Gastrocnemius medialis (tissue), 4 donors: Measurements from ENCODE around the gene GNB1L. TPM values are rescaled to one million over a fixed set of nuclear protein-coding genes. Genes with fewer than 3 reads are reported as not detected.
"Not testable (repeated sequence)": the region's sequence is repeated elsewhere in the genome, so short reads cannot be mapped to it uniquely, and the experiment has no call there.

Source experiments
- ATAC-seq, 2 donors: fragments of 150-250 bp; one replicate each; pipeline ENCODE4 v1.9.1; 2016
- DNase-seq, 2 donors: peaks; one replicate each; pipeline ENCODE4 v3.0.0-alpha.2; 2019
- H3K27ac ChIP-seq, 4 donors: fragments of 200-600 bp; sonication (generic); 1 replicate in 1 of 4; 2 replicates in 3 of 4; pipeline ENCODE4 v1.5.1; 2016 to 2018; ENCODE audit warnings: mild to moderate bottlenecking in 2 of 4, moderate library complexity in 1 of 4
- H3K27me3 ChIP-seq, 3 donors: fragments of 200-600 bp; sonication (generic) in 2 of 3; 1 replicate in 1 of 3; 2 replicates in 2 of 3; pipeline versions ENCODE4 v1.5.1 to v1.6.0; 2016 to 2019; ENCODE audit warnings: mild to moderate bottlenecking in 1 of 3, moderate library complexity in 1 of 3
- H3K36me3 ChIP-seq, 2 donors: fragments of 200-600 bp; sonication (generic) in 1 of 2; one replicate each; pipeline ENCODE4 v1.5.1; 2017 to 2018
- H3K4me1 ChIP-seq, 2 donors: fragments of 200-600 bp; sonication (generic) in 1 of 2; one replicate each; pipeline ENCODE4 v1.5.1; 2016 to 2017; ENCODE audit warnings: mild to moderate bottlenecking in 2 of 2
- H3K4me3 ChIP-seq, 4 donors: fragments of 200-600 bp; sonication (generic) in 3 of 4; 1 replicate in 1 of 4; 2 replicates in 3 of 4; pipeline ENCODE4 v1.5.1; 2016 to 2019; ENCODE audit warnings: mild to moderate bottlenecking in 2 of 4
- H3K9me3 ChIP-seq, 3 donors: fragments of 200-600 bp; sonication (generic) in 2 of 3; 1 replicate in 1 of 3; 2 replicates in 2 of 3; pipeline ENCODE4 v1.5.1; 2016 to 2019
- CTCF ChIP-seq, 5 experiments: fragments of 450-650 bp in 3 of 5; fragments of 200-600 bp in 2 of 5; sonication (generic) in 2 of 5; IDR thresholded peaks in 4 of 5; conservative IDR thresholded peaks in 1 of 5; 1 replicate in 4 of 5; 2 replicates in 1 of 5; pipeline ENCODE4 v1.5.1; 2016 to 2019; ENCODE audit warnings: antibody characterized with exemption in 5 of 5, mild to moderate bottlenecking in 3 of 5, moderate library complexity in 3 of 5
- POLR2A ChIP-seq, 2 donors: fragments of 450-650 bp; IDR thresholded peaks; one replicate each; pipeline ENCODE4 v1.6.1; 2017; ENCODE audit warnings: antibody characterized with exemption in 2 of 2, mild to moderate bottlenecking in 2 of 2, moderate library complexity in 2 of 2
- in situ Hi-C, 4 donors: fragments of 200-750 bp; cut with MboI; loops; one replicate each; pipeline versions ENCODE4 v1.15.0 to v1.8.0; 2017; ENCODE audit warnings: low sequenced_read_pairs in 4 of 4
- intact Hi-C: fragments of 100-400 bp; cut with DNase I; formaldehyde crosslinking; loops from one replicate; pipeline ENCODE4 v1.15.1; 2023; ENCODE audit warnings: low total_unique reads
- total RNA-seq, 4 donors: library from RNA; depleted of rRNA; stranded (reverse); fragments of >200 nt; gene quantifications; one replicate each; pipeline versions ENCODE4 v1.1.0 to v1.2.3, GENCODE V29; 2016

GNB1L gene
- total RNA-seq, 4 donors from 2014 or later, result 4.4 to 9.6 (median 6.7) TPM

DNA sequence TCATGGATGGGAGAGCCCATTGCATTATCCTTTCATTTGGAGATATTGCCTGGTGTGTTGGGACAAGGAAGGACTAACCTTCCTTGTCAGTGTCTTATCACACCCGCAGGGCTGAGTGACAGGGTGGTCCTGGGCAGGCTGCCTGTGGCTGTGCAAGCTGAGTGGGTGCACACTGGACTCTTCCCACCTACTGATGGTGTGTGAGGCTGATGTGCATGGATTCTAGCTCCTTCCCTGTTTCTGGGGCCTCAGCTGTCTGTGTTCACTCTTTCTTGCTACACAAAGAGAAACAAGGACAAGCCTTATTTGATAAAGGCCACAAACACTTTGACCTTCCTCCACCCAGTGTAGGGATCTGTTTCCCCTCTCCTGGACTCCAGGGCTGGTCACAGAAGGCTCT lies 72.1 kb downstream of the GNB1L start:
- Histone ChIP-seq H3K4me3 (no peak overlapping the region), H3K4me1 (no peaks in the 10 kb centered on the region), H3K27ac (no peak overlapping the region), H3K27me3 (peaks cover 0 to 7% (median 0%) of the 10 kb centered on the region in 3 donors), H3K9me3 (peaks cover 0 to 3% (median 0%) of the 10 kb centered on the region in 3 donors), H3K36me3 (no peaks in the 10 kb centered on the region)
- ATAC-seq (no peak), DNase-seq (no peak)
- TF ChIP-seq CTCF (IDR thresholded peaks at IDR 0.05 in 4 of 5, conservative IDR thresholded peaks at IDR 0.05 in 1 of 5), result no peak
- TF ChIP-seq POLR2A (IDR thresholded peaks at IDR 0.05), result no peak
- intact Hi-C loops (no loop called here), in situ Hi-C loops (no loop called here)

GRCh38 chr22:19779685-19780268 lies 74.9 kb downstream of the GNB1L start:
- no peak overlapping the region for H3K4me3 ChIP-seq
- in situ Hi-C loops (no loop called here), intact Hi-C loops (no loop called here)
- H3K27me3 ChIP-seq, result peaks cover 0 to 7% (median 0%) of the 10 kb centered on the region in 3 donors
- H3K36me3 ChIP-seq, result no peaks in the 10 kb centered on the region
- TF ChIP-seq CTCF (IDR thresholded peaks at IDR 0.05 in 4 of 5, conservative IDR thresholded peaks at IDR 0.05 in 1 of 5) (no peak), POLR2A (IDR thresholded peaks at IDR 0.05) (no peak)
- no peak for ATAC-seq
- no peaks in the 10 kb centered on the region for H3K4me1 ChIP-seq
- no peak for DNase-seq
- peaks cover 0 to 3% (median 0%) of the 10 kb centered on the region in 3 donors for H3K9me3 ChIP-seq
- peak overlapping the region in 3 of 4 donors; percentile 50 to 76 (median 53) for H3K27ac ChIP-seq

- H3K27me3 ChIP-seq, result peaks cover 0 to 7% (median 0%) of the 10 kb centered on the region in 3 donors
- no peaks in the 10 kb centered on the region for H3K4me1 ChIP-seq
- peaks cover 0 to 3% (median 0%) of the 10 kb centered on the region in 3 donors for H3K9me3 ChIP-seq
- no peak for DNase-seq
- ATAC-seq, result no peak
- intact Hi-C loops, result no loop called here
- TF ChIP-seq CTCF (IDR thresholded peaks at IDR 0.05 in 4 of 5, conservative IDR thresholded peaks at IDR 0.05 in 1 of 5) (no peak), POLR2A (IDR thresholded peaks at IDR 0.05) (no peak)
- H3K27ac ChIP-seq, result no peak overlapping the region
- no peak overlapping the region for H3K4me3 ChIP-seq
- no peaks in the 10 kb centered on the region for H3K36me3 ChIP-seq
- in situ Hi-C loops, result no loop called here
Observed at GRCh38 chr22:19779011-19779421, 75.7 kb downstream of the GNB1L start.

DNA sequence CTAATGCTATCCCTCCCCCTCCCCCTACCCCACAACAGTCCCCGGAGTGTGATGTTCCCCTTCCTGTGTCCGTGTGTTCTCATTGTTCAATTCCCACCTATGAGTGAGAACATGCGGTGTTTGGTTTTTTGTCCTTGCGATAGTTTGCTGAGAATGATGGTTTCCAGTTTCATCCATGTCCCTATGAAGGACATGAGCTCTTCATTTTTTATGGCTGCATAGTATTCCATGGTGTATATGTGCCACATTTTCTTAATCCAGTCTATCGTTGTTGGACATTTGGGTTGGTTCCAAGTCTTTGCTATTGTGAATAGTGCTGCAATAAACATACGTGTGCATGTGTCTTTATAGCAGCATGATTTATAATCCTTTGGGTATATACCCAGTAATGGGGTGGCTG lies 77.5 kb downstream of the GNB1L start:
- DNase-seq, ATAC-seq, H3K27me3 ChIP-seq, H3K36me3 ChIP-seq, H3K4me3 ChIP-seq, in situ Hi-C loops, H3K4me1 ChIP-seq, H3K27ac ChIP-seq, H3K9me3 ChIP-seq, intact Hi-C loops: not testable (repeated sequence)

GRCh38 chr22:19776433-19777031 lies 78.1 kb downstream of the GNB1L start:
- intact Hi-C loops, result no loop called here
- Histone ChIP-seq H3K36me3 (no peaks in the 10 kb centered on the region), H3K27me3 (peaks cover 0 to 9% (median 0%) of the 10 kb centered on the region in 3 donors), H3K4me1 (no peaks in the 10 kb centered on the region), H3K9me3 (no peaks in the 10 kb centered on the region), H3K4me3 (no peak overlapping the region), H3K27ac (no peak overlapping the region)
- DNase-seq (no peak), ATAC-seq (no peak)
- in situ Hi-C loops, result no loop called here
- no peak for TF ChIP-seq POLR2A (IDR thresholded peaks at IDR 0.05)
- no peak for TF ChIP-seq CTCF (IDR thresholded peaks at IDR 0.05 in 4 of 5, conservative IDR thresholded peaks at IDR 0.05 in 1 of 5)
